ENCODE measurements around the gene VWA5B2. TPM values are rescaled to one million over a fixed set of nuclear protein-coding genes. Genes with fewer than 3 reads are reported as not detected.

The VWA5B2 gene
- total and polyA plus RNA-seq, 2 of the 13 experiments (the other 11 are each of a cell fraction or from before 2014, with no cell fraction given), result 0.03 to 0.04 TPM

GRCh38 chr3:184241447-184242296, 12.3 kb downstream of the VWA5B2 start (continued):
- TF ChIP-seq NR1H2 (CRISPR knock-in tag; IDR thresholded peaks at IDR 0.05; ENCODE audit: borderline replicate concordance, low read depth) (no peak), ZFP90 (CRISPR knock-in tag; IDR thresholded peaks at IDR 0.05; ENCODE audit: borderline replicate concordance) (peak; percentile 98), ZNF331 (CRISPR knock-in tag; IDR thresholded peaks at IDR 0.05) (peak; percentile 94), ZFP82 (CRISPR knock-in tag; IDR thresholded peaks at IDR 0.05; ENCODE audit: borderline replicate concordance) (peak; percentile 84; the same call in 1 of the 2 replicates), IKZF1 (IDR thresholded peaks at IDR 0.05) (no peak), ZNF441 (CRISPR knock-in tag; IDR thresholded peaks at IDR 0.05; ENCODE audit: borderline replicate concordance) (peak; percentile 70; the same call in 1 of the 2 replicates), TBX2 (CRISPR knock-in tag; IDR thresholded peaks at IDR 0.05; ENCODE audit: borderline replicate concordance) (peak; percentile 85), ZNF772 (CRISPR knock-in tag; IDR thresholded peaks at IDR 0.05) (peak; percentile 92; the same call in 1 of the 2 replicates), ZNF616 (CRISPR knock-in tag; IDR thresholded peaks at IDR 0.05; ENCODE audit: low read depth) (peak; percentile 62; the same call in 1 of the 2 replicates), ZNF570 (CRISPR knock-in tag; IDR thresholded peaks at IDR 0.05; ENCODE audit: borderline replicate concordance) (0 out of 2 replicates have a peak, but pooled peaks have one; percentile 39), PITX1 (CRISPR knock-in tag; IDR thresholded peaks at IDR 0.05) (peak; percentile 48; the same call in 1 of the 2 replicates), KAT8 (CRISPR knock-in tag; IDR thresholded peaks at IDR 0.05) (peak; percentile 87), ZNF75D (CRISPR knock-in tag; IDR thresholded peaks at IDR 0.05; ENCODE audit: borderline replicate concordance) (no peak), ADNP (CRISPR knock-in tag; IDR thresholded peaks at IDR 0.05) (0 out of 2 replicates have a peak, but pooled peaks have one; percentile 38), DNMT1 (CRISPR knock-in tag; IDR thresholded peaks at IDR 0.05) (peak; percentile 62; the same call in 1 of the 2 replicates), ZFP36L2 (CRISPR knock-in tag; IDR thresholded peaks at IDR 0.05) (no peak), ZNF350 (CRISPR knock-in tag; IDR thresholded peaks at IDR 0.05; ENCODE audit: borderline replicate concordance, low read depth) (peak; percentile 95), ZNF20 (CRISPR knock-in tag; IDR thresholded peaks at IDR 0.05) (no peak), ERF (CRISPR knock-in tag; IDR thresholded peaks at IDR 0.05) (peak; percentile 96), RXRB (CRISPR knock-in tag; IDR thresholded peaks at IDR 0.05; ENCODE audit: borderline replicate concordance) (peak; percentile 96), MEF2D (CRISPR knock-in tag; IDR thresholded peaks at IDR 0.05) (0 out of 2 replicates have a peak, but pooled peaks have one; percentile 37), ZNF646 (CRISPR knock-in tag; IDR thresholded peaks at IDR 0.05) (no peak), TSC22D2 (CRISPR knock-in tag; IDR thresholded peaks at IDR 0.05; ENCODE audit: borderline replicate concordance) (peak; percentile 77; the same call in 1 of the 2 replicates), BRD4 (CRISPR knock-in tag; IDR thresholded peaks at IDR 0.05) (peak; percentile 75), ONECUT2 (CRISPR knock-in tag; IDR thresholded peaks at IDR 0.05) (no peak)

Measured in HepG2 (cell line).